ENCODE measurements around the gene TBCEL.
"Not testable (repeated sequence)": the region's sequence is repeated elsewhere in the genome, so short reads cannot be mapped to it uniquely, and the experiment has no call there.

The TBCEL gene

GRCh38 chr11:121029813-121030445 lies 6.0 kb downstream of the TBCEL start:
- no peak for DNase-seq

- DNase-seq: no peak
Measured at GRCh38 chr11:121031167-121031566, 7.3 kb downstream of the TBCEL start.

GRCh38 chr11:121031648-121032047 lies 7.7 kb downstream of the TBCEL start:
- DNase-seq: not testable (repeated sequence)

- DNase-seq: no peak
Measured at GRCh38 chr11:121032546-121032945, 8.6 kb downstream of the TBCEL start.

- no peak for DNase-seq
Measured at GRCh38 chr11:121033635-121034034, 9.7 kb downstream of the TBCEL start.

GRCh38 chr11:121035169-121035755 lies 11.4 kb downstream of the TBCEL start:
- no peak for DNase-seq

- no peak for DNase-seq
Measured at GRCh38 chr11:121035780-121036179, 11.9 kb downstream of the TBCEL start.

- no peak for DNase-seq
Measured at GRCh38 chr11:121037016-121037415, 13.1 kb downstream of the TBCEL start.

GRCh38 chr11:121038648-121039409 lies 14.9 kb downstream of the TBCEL start:
- no peak for DNase-seq

- no peak for DNase-seq
Measured at GRCh38 chr11:121039971-121040613, 16.2 kb downstream of the TBCEL start.

GRCh38 chr11:121040614-121041002 lies 16.7 kb downstream of the TBCEL start:
- no peak for DNase-seq

- no peak for DNase-seq
Measured at GRCh38 chr11:121041072-121041471, 17.2 kb downstream of the TBCEL start.

- DNase-seq: no peak
Measured at GRCh38 chr11:121042296-121042695, 18.4 kb downstream of the TBCEL start.

GRCh38 chr11:121047926-121048325 lies 24.0 kb downstream of the TBCEL start:
- no peak for DNase-seq

GRCh38 chr11:121048464-121049233 lies 24.7 kb downstream of the TBCEL start:
- no peak for DNase-seq

GRCh38 chr11:121053244-121053643 lies 29.3 kb downstream of the TBCEL start:
- no peak for DNase-seq

- no peak for DNase-seq
Measured at GRCh38 chr11:121054266-121054665, 30.4 kb downstream of the TBCEL start.

- DNase-seq: no peak
Measured at GRCh38 chr11:121055076-121055475, 31.2 kb downstream of the TBCEL start.

GRCh38 chr11:121057922-121058321 lies 34.0 kb downstream of the TBCEL start:
- DNase-seq: no peak

GRCh38 chr11:121058941-121059340 lies 35.0 kb downstream of the TBCEL start:
- DNase-seq: no peak

GRCh38 chr11:121059605-121060004 lies 35.7 kb downstream of the TBCEL start:
- DNase-seq: no peak

GRCh38 chr11:121063728-121064127 lies 39.8 kb downstream of the TBCEL start:
- DNase-seq: no peak

- DNase-seq: no peak
Measured at GRCh38 chr11:121066623-121067022, 42.7 kb downstream of the TBCEL start.

Measured in left hindlimb (tissue), 1 donor.